Epidermal melanocyte (primary cell): ENCODE measurements around the gene ALDH1A2.
A peak's percentile ranks its signal among the peaks of the same experiment; 100 is the strongest.
"Not testable (repeated sequence)": the region's sequence is repeated elsewhere in the genome, so short reads cannot be mapped to it uniquely, and the experiment has no call there.

Experiments
- DNase-seq: peaks from one replicate; pipeline ENCODE4 v3.0.0; 2011; ENCODE audit warnings: low spot score; ENCODE audit not compliant: insufficient read length

The ALDH1A2 gene

DNA sequence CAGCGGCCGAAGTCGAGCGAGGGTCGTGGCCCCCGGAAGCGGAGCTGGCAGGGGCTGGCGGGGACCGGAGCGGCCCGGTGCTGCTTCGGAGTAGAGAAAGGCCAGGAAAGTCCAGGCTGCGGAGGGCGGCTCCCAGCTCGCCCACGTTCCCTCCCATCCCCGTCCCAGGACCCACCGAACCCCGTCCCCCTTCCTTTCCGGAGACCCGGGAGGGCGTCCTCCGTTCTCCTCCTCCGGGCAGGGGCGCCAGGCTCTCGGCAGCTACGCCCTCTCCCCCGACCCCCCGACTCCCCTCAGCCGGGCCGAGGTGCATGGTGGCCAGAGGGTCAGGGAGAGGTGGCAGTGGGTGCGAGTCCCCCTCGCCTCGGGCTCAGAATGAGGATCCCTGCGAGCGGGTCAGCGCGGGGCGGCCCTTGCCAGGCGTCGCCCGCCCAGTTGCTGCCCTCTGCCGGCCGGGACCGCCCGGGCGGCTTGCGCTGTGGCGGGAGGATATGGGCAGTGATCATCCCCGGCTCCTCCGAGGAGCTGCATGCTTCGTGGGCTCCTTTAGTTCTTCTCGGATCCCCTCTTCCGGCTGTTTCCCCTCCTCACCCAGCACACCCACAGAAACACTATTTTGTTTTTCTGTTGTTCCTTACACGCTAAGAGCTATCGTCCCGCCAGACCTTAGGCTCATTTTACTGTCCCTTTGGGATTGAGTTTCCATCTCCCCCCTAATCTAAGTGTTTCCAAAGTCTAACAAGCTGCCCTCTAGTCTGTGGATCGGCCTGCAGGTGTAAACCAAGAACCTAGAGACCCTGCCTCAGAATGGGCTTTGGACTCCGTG is 744 bp upstream of the ALDH1A2 start:
- peak; percentile 60 for DNase-seq

DNA sequence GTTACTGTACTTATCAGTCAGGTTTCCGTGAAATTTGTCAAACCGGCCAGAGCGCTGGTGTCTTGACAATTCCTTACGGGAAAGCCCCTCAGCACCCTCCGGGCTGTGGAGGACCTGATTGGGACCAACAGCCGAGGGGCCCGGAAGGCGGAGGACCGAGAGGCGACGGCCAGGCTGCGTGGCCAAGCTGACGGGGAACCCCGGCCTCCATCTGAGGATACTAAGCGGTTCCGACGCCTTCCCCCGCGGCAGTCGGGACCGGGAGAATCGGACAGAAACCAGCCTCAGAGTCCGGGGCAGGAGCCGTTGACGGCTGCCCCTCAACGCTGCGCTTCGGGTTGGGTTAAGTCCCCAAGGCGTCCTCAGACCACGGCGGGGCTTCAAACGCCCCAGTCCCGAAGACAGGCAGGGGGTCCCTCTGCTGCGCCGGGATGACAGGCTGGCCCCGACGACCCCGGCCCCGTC is 499 bp downstream of the ALDH1A2 start:
- no peak for DNase-seq

DNA sequence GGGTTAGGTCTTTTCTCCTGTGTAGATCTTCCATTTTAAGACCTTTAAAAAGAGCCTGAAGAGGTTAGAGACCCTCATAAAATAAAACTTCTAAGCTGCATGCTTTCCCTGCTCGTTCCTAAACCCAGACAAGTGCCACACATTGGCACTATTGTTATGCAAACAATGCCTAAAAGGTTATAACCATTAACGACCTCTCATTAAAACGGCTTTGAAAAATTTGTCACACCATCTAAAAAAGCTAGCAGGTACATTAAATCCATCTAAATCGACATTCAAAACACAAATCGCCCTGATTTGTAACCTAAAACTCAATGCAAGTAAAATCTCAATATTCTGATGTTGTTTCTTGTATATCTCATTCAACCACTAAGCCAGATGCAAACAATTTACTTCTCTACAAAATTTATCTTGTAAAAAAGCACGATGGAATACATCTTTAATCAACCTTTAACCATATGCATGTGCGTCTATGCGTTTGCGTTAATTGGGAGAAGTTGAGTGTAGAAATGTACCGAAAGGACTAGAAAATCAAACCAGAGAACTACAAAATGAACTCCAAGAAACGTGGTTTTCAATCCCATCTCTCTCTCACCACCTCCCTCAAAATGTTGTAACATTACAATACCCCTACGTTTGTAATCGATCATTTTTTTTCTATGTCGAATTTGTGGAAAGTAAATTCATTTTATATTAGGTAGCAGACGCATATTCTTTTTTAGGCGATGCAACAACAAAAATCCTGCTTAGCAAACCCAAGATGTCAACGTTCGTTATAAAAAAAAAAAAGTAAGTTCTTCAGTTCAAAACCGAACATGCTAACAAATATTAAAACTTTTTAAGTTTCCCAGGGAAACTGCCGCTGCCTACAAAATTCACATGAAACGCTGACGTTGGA is 1.2 kb downstream of the ALDH1A2 start:
- DNase-seq: no peak

DNA sequence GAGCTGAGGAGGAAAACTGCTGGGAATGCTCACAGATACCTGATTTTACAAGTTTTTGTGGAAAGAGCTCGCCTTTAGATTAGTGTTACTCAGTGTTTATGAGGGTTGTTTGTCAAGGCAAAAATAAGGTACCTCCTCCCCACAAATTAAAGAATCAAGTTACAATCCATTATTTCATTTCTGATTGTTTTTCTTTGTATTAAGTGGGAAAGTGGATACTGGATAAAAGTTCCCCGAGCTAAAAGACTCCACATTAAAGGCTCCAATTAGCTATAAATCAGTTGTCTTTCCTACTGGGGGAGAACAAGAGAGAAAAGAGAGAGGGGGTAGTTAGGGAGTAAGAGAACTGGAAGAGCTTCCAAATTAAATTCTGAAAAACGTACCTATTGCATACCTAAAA is 1.9 kb downstream of the ALDH1A2 start:
- DNase-seq: no peak

DNA sequence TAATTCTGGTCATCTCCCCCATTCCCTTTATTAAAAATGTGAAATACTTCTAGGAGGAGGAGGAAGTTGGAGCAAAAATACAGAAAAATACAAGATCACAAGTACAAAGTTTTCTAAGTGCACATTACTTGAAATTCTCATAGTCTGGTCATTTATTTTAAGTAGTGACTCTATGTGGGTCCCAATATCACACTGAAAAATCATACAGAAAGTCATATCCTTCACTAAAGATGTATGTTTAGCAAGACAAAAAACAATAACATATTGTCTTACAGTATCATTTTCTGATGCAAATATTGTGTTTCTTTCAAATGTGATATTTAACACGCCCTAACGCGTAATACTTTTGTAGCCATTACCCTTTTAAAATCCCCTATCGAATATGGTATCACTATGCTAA is 2.5 kb downstream of the ALDH1A2 start:
- no peak for DNase-seq

DNA sequence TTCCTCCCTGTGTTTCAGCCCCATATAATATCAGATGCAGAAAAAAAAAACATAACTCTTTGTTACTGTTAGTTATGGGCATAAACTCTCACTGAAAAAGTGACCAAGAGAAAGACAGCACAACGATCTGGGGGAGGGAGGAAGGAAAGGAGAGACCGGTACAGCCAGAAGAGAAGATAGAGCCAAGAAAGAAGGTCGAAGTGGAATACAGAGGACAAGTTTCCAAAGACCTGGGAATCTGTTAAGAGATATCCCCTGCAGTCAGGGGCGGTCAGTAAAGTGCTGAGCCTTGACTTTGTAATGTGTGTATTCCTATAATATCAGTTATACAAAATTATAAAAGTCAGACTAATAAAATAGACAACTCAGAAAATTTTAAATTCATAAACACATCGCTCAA is 3.3 kb downstream of the ALDH1A2 start:
- no peak for DNase-seq

DNA sequence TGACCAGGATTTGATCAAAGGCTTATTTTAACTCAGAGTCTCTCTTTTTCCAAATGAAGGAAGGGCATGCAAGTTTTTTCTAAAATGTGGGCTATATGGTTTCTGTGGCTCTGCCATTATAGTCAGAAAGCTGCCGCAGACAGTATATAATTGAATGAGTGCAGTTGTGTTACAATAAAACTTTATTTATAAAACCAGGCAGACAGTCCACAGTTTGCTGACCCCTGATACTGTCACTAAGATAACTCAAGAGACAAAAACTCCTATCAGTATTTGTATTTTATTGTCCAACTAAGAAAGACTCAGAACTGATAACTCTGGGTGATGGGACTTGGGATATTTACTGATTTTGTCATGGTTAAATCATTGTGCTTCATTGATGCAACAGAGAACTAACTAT is 4.9 kb downstream of the ALDH1A2 start:
- no peak for DNase-seq

DNA sequence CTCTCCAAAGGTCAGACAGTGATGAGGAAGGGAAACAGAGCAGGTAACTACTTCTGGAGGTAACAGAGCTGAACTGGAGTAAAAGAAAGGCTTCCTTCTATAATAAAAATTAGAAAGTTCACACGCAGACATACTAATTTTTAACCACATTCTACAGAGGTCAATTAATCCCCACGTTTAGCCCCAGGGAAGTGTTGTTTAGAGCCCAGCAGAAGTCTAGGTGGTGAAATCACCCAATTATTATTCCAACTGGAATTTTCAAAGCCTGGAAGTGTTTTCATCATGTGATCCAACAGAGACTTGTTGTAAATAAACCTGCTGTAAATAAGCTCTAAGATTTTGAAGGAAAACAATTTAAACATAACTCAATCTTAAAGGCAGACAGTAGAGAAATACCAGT is 6.8 kb downstream of the ALDH1A2 start:
- DNase-seq: no peak

DNA sequence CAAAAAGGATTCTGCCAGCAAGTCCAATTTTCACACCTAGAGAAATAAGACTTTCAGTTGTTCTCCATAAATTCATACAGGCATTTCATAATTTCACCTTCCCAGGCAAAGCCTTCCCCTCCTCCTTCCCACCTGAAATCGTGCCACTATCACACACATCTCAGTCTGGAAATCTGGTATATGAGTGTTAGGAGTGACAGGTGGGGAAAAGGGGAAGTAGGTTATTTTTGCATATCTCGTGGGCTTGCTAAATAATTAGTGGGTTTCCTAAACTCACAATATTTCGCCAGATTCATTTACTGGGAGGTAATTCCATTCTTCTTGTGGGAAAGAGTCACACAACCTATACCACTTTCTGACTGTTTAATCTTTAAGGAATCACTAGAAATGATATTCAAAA is 7.4 kb downstream of the ALDH1A2 start:
- DNase-seq: no peak

DNA sequence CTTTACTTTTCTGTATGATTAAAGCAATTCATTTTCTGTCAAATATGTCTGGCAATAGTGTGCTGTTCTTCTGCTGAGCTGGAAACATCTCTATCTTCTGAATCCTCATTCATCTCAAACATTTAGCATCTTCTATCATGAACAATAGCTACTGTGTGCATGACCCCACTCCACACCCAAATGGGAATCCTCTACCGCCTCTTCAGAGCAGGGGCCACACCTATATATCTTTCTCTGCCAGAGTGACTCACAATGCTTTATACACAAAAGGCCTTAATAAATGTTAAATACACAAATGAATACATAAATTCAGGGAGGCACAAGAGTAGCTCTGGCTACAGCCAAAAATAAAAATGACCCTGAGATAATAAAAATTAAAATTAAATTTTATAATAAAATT is 8.0 kb downstream of the ALDH1A2 start:
- DNase-seq: no peak

DNA sequence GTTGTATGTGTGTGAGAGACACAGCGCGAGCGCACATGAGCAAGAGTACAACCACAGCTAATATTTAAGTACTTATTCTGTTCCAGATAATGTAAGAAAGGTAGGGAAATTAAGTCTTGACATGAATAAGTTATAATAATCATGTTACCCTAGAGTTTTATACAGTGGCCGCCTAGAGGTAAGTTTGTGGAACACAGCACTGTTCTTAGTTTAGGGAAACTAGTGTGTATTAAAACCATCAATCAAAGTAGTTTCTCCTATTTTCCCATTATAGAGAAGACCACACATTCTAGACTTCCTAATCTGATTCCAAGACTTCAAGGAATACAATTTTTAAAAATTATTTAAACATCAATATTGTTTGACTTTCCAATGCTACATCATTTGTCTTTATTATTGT is 9.5 kb downstream of the ALDH1A2 start:
- no peak for DNase-seq

DNA sequence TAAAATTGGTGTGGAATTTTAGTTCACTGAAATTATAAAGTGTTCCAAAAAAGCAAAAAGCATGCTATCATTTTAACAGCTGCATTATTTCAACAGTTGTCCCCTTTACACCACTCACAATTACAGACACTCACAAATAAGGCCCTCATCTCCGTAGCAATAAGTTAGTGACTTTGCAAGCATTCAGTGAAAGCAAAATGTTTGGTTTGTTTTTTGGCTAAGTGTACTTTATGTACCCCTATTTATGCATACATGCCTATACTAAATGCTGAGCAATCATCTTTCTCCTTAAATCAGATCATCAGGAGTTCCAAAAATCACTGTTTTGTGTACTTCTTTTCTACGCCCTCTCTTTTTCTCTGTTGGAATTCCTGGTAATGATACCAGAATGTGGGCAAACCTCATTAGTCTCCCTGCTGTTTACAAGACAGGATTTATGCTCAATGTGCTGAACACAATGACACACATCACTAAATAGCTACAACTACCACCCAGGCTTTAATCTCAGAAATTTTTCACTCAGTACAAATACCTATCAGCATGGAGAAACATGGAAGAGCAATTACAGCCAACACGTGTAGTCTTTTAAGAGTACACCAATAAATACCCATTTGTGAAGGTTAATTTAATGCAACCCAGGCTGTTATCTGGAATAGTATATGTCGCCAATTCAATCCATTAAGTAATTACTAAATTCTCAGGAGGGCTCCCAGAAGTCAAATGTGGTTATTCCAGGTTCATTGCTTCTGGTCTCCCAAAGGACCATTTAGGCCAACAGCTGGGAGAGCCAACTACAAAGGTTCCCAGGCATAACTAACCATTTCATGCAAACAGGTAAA is 12.0 kb downstream of the ALDH1A2 start:
- no peak for DNase-seq

DNA sequence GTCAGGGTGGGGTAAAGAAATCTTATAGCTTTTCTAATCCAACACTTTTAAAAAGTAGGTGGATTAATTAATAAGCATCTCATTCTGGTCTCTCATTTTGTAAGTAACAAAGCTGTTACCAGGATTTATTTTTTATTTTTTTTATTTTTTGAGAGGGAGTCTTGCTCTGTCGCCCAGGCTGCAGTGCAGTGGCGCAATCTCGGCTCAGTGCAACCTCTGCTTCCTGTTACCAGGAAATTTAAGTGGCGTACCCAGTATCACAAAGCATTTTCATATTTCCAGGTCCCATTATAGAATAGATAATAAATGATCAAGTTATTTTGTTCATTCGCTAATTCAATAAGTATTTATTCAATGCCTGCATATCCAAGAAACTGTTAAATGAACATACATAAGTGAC is 13.2 kb downstream of the ALDH1A2 start:
- no peak for DNase-seq

DNA sequence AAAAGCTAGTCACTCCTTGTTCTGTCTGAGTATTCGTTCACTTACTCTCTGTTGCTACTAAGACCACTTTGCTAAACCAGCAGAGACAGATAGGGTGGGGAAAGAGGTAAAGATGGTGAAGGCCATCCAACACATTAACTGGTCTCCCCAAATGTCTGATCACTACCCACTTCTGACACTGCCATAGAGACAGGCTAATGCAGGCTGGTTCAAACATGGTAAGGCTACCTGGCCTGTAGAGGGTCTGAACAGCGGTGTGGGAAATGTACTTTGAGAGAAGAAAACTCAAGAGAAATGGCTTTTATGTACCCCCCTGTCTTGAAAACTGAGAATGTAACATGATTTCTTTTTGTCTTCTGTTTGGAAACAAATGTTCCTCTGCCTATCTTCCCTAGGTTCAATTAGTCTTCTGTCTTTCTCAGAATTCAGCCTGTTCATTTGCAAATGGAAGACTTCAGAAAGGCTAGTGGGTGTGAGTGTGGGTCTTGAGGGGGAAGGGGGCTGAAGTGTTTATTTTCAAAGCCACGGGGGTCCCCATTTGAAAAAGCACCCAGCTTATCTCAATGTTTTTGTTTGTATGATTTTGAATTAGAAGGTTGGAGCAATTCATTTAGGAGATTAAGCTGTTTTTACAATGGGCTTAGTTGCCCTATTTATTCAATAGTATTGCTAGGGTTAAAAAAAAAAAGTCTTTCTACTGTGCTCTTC is 15.8 kb downstream of the ALDH1A2 start:
- no peak for DNase-seq

DNA sequence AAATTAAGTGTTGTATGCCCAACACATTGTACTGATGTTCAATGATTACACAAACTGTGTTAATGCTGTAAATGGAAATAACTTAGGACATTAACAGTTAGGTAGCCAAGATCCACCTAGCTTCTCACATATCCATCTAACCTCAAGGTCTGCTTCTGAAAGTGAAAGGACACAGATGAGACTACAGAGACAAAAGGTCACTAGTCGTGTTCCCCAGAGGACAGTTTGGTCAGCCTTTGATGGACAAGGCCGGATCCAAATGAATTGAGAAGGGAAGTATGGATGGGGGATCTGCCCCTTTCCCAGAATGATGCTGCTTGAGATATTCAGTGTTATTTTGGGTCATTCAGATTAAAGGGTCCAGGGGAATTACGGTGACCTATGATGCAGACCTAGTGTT is 17.2 kb downstream of the ALDH1A2 start:
- no peak for DNase-seq

DNA sequence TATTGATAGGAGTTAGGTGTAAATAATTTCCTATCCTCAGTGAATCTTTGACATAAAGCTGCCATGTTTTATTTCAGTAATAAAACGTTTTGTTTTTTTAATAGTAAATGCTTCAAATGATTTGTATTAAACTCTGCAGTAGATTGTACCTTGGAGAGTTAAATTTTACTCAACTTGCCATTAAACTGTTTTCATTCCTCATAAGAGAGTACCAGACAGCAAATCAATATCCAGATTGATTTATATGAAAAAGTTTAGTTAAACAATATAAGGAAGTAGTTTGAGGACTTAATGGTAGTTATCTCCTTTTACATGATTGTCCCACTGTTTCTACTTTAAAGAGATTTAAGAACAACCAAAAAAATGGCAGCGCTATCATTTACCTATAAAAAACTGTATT is 18.4 kb downstream of the ALDH1A2 start:
- no peak for DNase-seq

DNA sequence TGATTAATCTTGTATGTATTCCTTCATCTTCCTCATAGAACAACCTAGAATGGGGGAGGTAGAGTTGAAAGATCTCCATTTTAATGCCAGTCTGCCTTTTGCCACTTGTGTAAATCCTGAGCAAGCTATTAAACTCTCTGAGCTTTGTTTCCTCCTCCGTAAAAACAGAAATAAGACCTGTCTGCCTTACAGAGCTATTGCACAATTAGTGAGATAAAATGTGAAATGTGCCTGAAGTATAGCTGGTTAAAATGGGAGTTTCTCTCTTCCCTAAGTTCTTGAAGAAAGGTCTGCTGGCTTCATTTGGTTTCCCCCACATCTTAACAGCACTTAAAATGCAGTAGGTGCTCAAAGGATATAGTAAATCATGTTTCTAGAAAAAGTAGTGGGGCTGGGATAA is 19.0 kb downstream of the ALDH1A2 start:
- DNase-seq: no peak

DNA sequence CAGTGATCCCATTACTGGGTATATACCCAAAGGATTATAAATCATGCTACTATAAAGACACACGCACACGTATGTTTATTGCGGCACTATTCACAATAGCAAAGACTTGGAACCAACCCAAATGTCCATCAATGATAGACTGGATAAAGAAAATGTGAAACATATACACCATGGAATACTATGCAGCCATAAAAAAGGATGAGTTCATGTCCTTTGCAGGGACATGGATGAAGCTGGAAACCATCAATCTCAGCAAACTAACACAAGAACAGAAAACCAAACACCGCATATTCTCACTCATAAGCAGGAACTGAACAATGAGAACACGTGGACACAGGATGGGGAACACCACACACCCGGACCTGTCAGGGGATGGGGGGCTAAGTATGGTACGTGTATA is 20.1 kb downstream of the ALDH1A2 start:
- DNase-seq: not testable (repeated sequence)

DNA sequence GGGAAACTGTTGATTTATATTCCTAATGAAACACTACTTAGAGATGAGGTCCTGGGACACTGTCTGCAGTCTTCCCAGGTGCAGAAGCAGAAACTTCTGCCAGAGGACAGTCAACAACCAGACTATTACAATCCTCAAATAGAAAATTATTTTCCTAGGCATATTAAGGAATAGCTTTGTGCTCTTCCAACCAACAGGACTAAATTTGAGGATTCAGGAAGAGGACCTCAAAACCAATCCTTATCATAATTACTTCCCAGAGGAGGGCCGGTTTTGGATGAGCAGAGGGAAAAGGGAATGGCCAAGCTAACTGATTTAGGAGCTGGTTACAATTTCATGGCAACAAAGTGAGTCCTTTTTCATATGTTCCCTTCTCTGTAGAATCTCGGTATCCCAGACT is 21.0 kb downstream of the ALDH1A2 start:
- no peak for DNase-seq

DNA sequence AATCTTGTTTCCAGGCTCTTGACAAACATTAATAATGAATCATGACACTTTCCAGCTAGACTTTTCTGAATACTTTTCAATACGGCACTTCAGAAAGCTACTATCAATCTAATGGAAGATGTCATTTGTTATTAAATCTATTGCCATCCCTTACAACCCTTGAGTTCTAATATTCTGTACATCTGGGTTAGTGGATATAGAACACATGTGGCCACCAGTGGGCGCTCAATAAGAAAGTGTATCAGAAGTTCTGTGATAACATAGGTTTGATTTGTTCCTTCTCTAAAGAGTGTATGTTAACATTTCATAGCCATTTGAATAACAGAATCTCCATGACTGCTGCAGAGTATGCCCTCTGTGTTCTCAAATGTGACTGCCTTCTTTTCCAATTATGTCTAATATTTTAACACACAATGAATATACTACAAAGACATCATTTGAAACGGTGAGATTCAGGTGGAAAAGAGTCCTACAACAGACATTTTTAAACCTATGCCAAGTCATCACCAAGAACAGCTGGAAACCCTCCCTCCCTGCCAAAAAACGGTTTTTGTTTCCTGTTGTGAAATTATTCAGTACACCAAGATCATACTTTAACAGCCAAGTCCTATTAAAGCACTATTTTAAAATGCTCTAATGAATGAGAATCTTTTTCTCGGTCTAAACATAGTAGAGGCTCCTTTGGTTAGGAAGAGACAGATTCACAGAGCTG is 22.2 kb downstream of the ALDH1A2 start:
- DNase-seq: peak; percentile 23
